Urinary bladder (tissue), 4 donors: ENCODE measurements around the gene ADRA1B. TPM values are rescaled to one million over a fixed set of nuclear protein-coding genes. Genes with fewer than 3 reads are reported as not detected.

Experiments
- DNase-seq: peaks from one replicate; pipeline ENCODE4 v3.0.0-alpha.2; 2015; ENCODE audit errors: extremely low spot score
- H3K27ac ChIP-seq: one replicate; pipeline ENCODE4 v1.5.1; 2013; ENCODE audit warnings: low read depth, mild to moderate bottlenecking, moderate library complexity
- H3K36me3 ChIP-seq: one replicate; pipeline ENCODE4 v1.6.1; 2013; ENCODE audit warnings: mild to moderate bottlenecking, moderate library complexity; ENCODE audit not compliant: insufficient read depth
- H3K4me1 ChIP-seq: one replicate; pipeline ENCODE4 v1.6.1; 2013; ENCODE audit warnings: mild to moderate bottlenecking, moderate library complexity; ENCODE audit not compliant: insufficient read depth
- H3K4me3 ChIP-seq: one replicate; pipeline ENCODE4 v1.5.1; 2013; ENCODE audit warnings: low read depth, low read length
- WGBS: extraction: QIAGEN DNeasy Blood & Tissue Kit; methylation state at CpG from one replicate; pipeline ENCODE4 v1.1.7; 2013; 5-methylcytosine and 5-hydroxymethylcytosine counted together
- polyA plus RNA-seq: library from polyadenylated mRNA; stranded (reverse); fragments of 200-250 nt; gene quantifications from one replicate; pipeline ENCODE4 v1.2.3, GENCODE V29; 2013
- total RNA-seq: library from RNA; depleted of rRNA; stranded (reverse); fragments of >200 nt; gene quantifications from one replicate; pipeline ENCODE4 v1.2.3, GENCODE V29; 2014
- donor health status: healthy with polysubstance abuse.
- donor health status: healthy.

Gene ADRA1B
- total and polyA plus RNA-seq, 2 donors: 0.29 to 0.63 TPM

- H3K4me1 ChIP-seq: no peaks in the 10 kb centered on the region
- 80% methylated on average over 5 of the region's 5 CpGs for WGBS
- no peak overlapping the region for H3K27ac ChIP-seq
- no peak overlapping the region for H3K4me3 ChIP-seq
- no peaks in the 10 kb centered on the region for H3K36me3 ChIP-seq
- DNase-seq: no peak
Measured at GRCh38 chr5:159891371-159891770, 24.9 kb upstream of the ADRA1B start.

GRCh38 chr5:159893040-159893695 is 23.1 kb upstream of the ADRA1B start:
- DNase-seq: no peak
- Histone ChIP-seq H3K4me3 (no peak overlapping the region), H3K4me1 (no peaks in the 10 kb centered on the region), H3K27ac (no peak overlapping the region), H3K36me3 (no peaks in the 10 kb centered on the region)
- WGBS: 93% methylated on average over 3 of the region's 3 CpGs

- Histone ChIP-seq H3K27ac (no peak overlapping the region), H3K4me3 (no peak overlapping the region), H3K4me1 (no peaks in the 10 kb centered on the region), H3K36me3 (no peaks in the 10 kb centered on the region)
- DNase-seq: no peak
- WGBS: 58% methylated on average over 7 of the region's 7 CpGs
Measured at GRCh38 chr5:159894149-159894720, 22.0 kb upstream of the ADRA1B start.

- no peak for DNase-seq
- no peak overlapping the region for H3K27ac ChIP-seq
- WGBS: 90% methylated on average over 6 of the region's 6 CpGs
- no peaks in the 10 kb centered on the region for H3K4me1 ChIP-seq
- no peak overlapping the region for H3K4me3 ChIP-seq
- no peaks in the 10 kb centered on the region for H3K36me3 ChIP-seq
Measured at GRCh38 chr5:159897786-159898393, 18.4 kb upstream of the ADRA1B start.

GRCh38 chr5:159899067-159900049 is 16.9 kb upstream of the ADRA1B start:
- no peak overlapping the region for H3K4me3 ChIP-seq
- H3K36me3 ChIP-seq: no peaks in the 10 kb centered on the region
- no peak for DNase-seq
- no peak overlapping the region for H3K27ac ChIP-seq
- WGBS: 44% methylated on average over 4 of the region's 4 CpGs
- no peaks in the 10 kb centered on the region for H3K4me1 ChIP-seq

GRCh38 chr5:159901308-159901707 is 15.0 kb upstream of the ADRA1B start:
- H3K36me3 ChIP-seq: no peaks in the 10 kb centered on the region
- WGBS: 56% methylated on average over 1 of the region's 1 CpG
- no peaks in the 10 kb centered on the region for H3K4me1 ChIP-seq
- no peak for DNase-seq
- no peak overlapping the region for H3K27ac ChIP-seq
- H3K4me3 ChIP-seq: no peak overlapping the region

GRCh38 chr5:159901772-159902171 is 14.5 kb upstream of the ADRA1B start:
- no peaks in the 10 kb centered on the region for H3K4me1 ChIP-seq

GRCh38 chr5:159902444-159903121 is 13.7 kb upstream of the ADRA1B start:
- no peak for DNase-seq
- WGBS: 80% methylated on average over 8 of the region's 8 CpGs
- no peak overlapping the region for H3K4me3 ChIP-seq
- H3K36me3 ChIP-seq: no peaks in the 10 kb centered on the region
- no peaks in the 10 kb centered on the region for H3K4me1 ChIP-seq
- no peak overlapping the region for H3K27ac ChIP-seq

More at GRCh38 chr5:159901772-159902171, 14.5 kb upstream of the ADRA1B start:
- Histone ChIP-seq H3K36me3 (no peaks in the 10 kb centered on the region), H3K4me3 (no peak overlapping the region), H3K27ac (no peak overlapping the region)
- DNase-seq: no peak

- no peak overlapping the region for H3K27ac ChIP-seq
- H3K4me1 ChIP-seq: no peaks in the 10 kb centered on the region
- no peak for DNase-seq
- 95% methylated on average over 1 of the region's 1 CpG for WGBS
- H3K36me3 ChIP-seq: no peaks in the 10 kb centered on the region
- no peak overlapping the region for H3K4me3 ChIP-seq
Measured at GRCh38 chr5:159903131-159903530, 13.2 kb upstream of the ADRA1B start.

GRCh38 chr5:159904874-159905273 is 11.4 kb upstream of the ADRA1B start:
- no peak overlapping the region for H3K4me3 ChIP-seq
- no peak overlapping the region for H3K27ac ChIP-seq
- 76% methylated on average over 1 of the region's 1 CpG for WGBS
- no peaks in the 10 kb centered on the region for H3K36me3 ChIP-seq
- H3K4me1 ChIP-seq: no peaks in the 10 kb centered on the region
- DNase-seq: no peak

GRCh38 chr5:159905496-159905895 is 10.8 kb upstream of the ADRA1B start:
- no peak overlapping the region for H3K27ac ChIP-seq
- DNase-seq: no peak

GRCh38 chr5:159906463-159906862 is 9.8 kb upstream of the ADRA1B start:
- Histone ChIP-seq H3K4me3 (no peak overlapping the region), H3K27ac (no peak overlapping the region), H3K36me3 (no peaks in the 10 kb centered on the region), H3K4me1 (no peaks in the 10 kb centered on the region)
- DNase-seq: no peak
- WGBS: 91% methylated on average over 2 of the region's 2 CpGs

More at GRCh38 chr5:159905496-159905895, 10.8 kb upstream of the ADRA1B start:
- H3K4me1 ChIP-seq: no peaks in the 10 kb centered on the region
- H3K4me3 ChIP-seq: no peak overlapping the region
- H3K36me3 ChIP-seq: no peaks in the 10 kb centered on the region

GRCh38 chr5:159906943-159907342 is 9.3 kb upstream of the ADRA1B start:
- H3K4me1 ChIP-seq: no peaks in the 10 kb centered on the region
- no peak for DNase-seq
- no peak overlapping the region for H3K27ac ChIP-seq

More at GRCh38 chr5:159906943-159907342, 9.3 kb upstream of the ADRA1B start:
- Histone ChIP-seq H3K4me3 (no peak overlapping the region), H3K36me3 (no peaks in the 10 kb centered on the region)
- WGBS: 59% methylated on average over 3 of the region's 3 CpGs
